ENCODE measurements around the gene ZNF496.

The ZNF496 gene

DNA sequence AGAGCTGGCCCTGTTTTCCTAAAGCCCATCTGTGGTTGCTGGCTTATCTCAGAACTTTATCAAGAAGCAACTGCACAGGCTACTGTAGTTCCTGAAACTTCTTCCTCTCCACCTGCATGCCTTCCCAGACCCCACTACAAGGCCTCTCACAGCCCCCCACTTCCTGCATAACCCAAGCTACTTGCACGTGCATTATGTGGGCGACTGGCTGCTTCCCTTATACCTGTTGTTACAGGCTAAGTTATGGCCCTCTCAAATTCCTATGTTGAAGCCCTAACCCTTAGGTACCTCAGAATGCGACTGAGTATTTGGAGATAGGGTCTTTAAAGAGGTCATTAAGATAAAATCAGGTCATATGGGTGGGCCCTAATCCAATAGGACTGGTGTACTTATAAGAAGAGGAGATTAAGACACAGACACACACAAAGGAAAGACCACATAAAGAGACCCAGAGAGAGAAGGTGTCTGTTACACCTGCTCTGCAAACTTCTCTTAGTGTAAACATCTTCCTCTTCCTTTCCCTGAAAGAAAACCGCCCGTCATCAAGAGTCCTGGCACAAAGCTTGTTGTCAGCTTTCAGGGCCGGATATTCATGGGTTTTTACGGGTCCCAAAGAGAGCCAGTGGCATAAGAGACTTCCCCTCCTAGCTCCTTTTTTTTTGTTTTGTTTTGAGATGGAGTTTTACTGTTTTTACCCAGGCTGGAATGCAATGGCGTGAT lies 5.1 kb downstream of the ZNF496 start:
- no peak for DNase-seq

GRCh38 chr1:247324923-247325322 lies 6.7 kb downstream of the ZNF496 start:
- no peak for DNase-seq

GRCh38 chr1:247324204-247324787 lies 7.4 kb downstream of the ZNF496 start:
- DNase-seq: no peak

DNA sequence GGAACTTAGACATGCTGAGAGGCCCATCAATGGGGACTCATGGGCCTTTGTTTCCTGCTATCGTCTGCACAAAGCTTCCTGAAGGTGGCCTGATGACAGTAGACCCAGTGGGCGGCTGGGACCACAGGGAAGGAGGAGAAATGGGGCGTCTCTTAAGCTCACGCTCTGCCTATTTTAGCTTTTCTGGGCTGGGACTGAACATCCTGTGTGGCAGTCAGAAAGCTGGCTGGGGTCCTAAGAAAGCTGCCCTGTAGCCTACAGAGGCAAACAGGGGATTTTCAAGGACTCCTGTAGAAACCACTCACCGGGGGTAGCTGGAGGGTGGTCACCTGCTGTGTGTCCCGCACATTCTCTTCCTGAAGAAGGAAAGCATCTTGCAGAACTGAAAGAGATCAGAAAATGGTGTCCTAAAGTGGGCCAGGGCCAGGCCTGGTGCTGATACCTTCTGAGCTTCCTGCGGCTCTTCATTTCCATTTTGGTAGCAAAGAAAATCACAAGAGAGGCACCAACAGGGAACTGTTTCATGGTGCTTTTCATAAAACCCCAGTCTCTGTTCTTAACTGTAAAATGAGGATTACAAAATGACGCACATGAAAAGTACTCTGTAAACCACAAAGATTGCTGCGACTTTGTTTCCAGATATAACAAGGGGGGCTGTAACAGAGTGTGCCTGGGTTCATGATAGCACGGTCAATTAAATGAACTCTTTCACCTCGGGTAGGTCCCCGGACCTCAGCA lies 8.6 kb downstream of the ZNF496 start:
- peak; percentile 74 for DNase-seq

DNA sequence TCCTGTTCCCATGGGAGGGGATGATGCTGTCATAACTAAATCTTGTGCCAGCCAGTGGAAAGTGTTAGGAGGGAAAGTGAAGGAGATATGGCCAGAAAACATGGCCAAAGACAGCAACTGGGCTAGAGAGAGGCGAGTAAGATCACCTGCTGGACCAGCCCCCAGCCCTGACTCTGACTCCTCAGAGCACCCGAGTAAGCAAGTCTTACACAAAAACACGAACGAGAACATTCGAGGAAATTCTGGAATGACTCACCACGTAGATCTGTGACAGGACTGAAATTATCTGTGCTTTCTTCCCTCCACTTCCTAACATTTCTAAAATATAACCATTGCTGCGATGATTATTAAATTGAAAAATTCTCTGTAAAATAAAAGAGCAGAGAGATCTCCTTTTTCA lies 9.2 kb downstream of the ZNF496 start:
- DNase-seq: no peak

GRCh38 chr1:247317702-247318101 lies 14.0 kb downstream of the ZNF496 start:
- DNase-seq: no peak

GRCh38 chr1:247316590-247317197 lies 15.0 kb downstream of the ZNF496 start:
- no peak for DNase-seq

DNA sequence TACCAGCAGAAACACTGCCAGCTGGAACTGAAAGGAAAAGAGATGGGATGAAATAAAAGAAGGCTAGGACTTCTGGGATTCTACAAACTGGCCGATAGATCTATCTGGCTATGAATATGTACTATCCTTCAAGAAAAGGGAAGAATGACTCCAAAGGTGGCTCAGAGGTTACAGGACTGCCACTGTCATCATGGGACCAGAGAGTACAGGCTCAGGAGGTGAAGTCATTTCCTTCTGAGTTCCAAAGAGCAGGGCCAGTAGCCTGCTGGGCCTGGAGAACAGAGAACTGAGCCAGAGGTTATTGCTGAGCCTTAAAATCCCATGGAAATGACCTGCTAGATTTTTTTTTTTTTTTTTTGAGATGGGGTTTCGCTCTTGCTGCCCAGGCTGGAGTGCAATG lies 27.6 kb downstream of the ZNF496 start:
- DNase-seq: no peak

- no peak for DNase-seq
These were observed 28.5 kb downstream of the ZNF496 start for GRCh38 chr1:247303216-247303615.

GRCh38 chr1:247301176-247301540 lies 30.5 kb downstream of the ZNF496 start:
- DNase-seq: no peak

DNA sequence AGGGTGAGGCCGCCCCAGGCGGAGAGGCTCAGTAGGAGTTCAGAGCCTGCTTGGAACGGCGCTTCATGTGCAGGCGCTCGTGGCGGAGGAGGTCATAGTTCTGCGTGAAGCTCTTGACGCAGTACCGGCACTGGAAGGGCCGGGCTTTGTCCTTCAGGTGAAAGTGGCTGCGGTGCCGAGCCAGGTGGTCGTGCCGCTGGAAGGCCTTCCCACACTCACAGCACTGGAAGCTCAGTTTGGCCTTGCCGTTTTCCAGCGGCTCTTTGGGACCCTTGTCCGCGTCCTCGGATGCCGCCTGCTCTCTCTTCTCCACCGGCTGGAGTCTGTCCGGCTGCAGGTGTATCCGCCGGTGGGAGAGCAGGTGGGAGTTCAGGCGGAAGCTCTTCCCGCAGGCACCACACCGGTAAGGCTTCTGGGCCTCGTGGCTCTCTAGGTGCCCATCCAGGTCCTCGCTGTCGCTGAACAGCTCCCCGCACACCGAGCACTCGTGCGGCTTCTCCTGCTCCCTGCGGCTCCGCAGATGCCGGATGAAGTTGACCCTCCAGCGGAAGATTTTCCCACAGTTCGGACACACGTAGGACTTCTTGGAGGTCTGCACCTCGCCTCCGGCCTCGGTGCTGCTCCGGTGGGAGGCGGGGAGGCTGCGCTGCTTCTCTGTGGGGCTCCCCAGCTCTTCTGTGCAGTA lies 31.0 kb downstream of the ZNF496 start:
- DNase-seq: no peak

- DNase-seq: no peak
These were observed 31.8 kb downstream of the ZNF496 start for GRCh38 chr1:247299723-247300381.

DNA sequence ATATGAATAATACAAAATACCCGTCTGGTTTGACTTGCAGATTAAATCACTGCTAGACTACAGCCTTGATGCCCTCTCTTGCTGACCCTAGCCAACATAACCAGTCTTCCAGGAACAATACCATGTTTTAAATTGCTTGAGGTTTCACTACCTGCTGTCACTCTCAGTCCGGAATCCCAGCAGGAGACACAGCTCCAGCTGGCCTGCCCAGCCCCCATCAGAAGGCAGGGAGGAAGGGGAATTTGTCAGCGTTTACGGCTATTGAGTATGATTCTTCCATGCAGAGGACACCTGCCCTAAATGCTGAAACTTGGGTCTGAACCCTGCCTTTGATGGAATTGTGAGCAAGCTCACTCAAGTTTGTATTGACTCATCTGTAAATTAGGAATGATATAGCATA lies 33.0 kb downstream of the ZNF496 start:
- DNase-seq: no peak

- no peak for DNase-seq
These were observed 33.6 kb downstream of the ZNF496 start for GRCh38 chr1:247298124-247298481.

DNA sequence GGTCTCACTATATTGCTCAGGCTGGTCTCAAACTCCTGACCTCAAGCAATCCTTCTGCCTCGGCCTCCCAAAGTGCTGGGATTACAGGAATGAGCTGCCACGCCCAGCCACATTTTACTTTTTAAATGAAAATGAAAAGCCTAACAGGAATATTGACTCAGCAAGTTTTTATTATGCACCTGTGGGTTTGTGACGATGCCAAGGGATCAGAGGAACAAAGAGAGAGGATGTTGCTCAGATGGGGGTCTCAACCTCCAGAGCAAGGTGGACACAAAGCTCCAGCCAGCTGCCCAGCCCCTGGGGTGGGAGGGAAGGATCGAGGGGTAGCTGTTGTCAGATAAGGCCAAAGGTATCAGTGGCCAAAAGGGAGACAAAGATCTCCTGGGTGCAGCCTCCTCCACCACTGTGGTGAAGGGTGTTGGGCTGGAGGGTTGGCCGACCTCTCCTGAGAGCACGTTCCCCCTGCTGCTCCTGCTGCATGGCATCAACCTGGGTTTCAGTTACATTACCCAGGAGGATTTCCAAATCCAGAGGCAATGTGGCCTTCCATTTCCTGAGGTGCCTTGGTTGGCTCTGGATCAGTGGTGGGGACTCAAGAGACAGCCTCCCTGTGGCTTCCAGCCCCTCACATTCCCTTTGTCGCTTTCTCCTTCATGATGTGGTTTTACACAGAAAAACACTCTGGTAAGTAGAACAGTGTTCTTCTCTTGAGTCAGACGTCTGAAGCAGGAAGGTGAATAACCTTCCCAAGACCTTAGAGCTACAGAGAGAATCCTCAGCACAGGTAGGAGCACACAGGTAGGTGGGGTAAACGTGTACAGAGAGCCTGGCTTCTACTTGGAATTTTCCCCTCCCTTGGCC lies 34.2 kb downstream of the ZNF496 start:
- DNase-seq: no peak

- DNase-seq: peak; percentile 12
These were observed 35.0 kb downstream of the ZNF496 start for GRCh38 chr1:247296599-247297180.

DNA sequence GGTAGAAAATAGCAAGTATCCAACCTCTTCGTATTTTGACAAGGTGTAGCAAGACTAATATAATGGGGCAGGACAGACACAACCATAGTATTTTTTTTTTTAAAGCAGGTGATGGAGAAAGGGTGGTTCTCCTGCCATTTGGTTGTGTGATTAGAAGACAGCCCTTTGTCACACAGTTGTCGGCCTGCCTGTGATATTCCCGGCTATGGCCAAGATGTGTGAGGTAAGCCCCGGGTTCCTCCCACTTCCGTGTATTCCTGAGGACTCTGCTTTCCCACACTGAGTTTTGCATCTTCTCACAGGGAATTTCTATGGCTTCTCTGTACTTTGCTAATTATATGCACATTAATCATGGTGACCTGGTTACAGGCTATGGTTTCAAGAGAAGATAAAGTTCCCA lies 35.9 kb downstream of the ZNF496 start:
- DNase-seq: no peak

GRCh38 chr1:247295274-247295684 lies 36.4 kb downstream of the ZNF496 start:
- DNase-seq: no peak

DNA sequence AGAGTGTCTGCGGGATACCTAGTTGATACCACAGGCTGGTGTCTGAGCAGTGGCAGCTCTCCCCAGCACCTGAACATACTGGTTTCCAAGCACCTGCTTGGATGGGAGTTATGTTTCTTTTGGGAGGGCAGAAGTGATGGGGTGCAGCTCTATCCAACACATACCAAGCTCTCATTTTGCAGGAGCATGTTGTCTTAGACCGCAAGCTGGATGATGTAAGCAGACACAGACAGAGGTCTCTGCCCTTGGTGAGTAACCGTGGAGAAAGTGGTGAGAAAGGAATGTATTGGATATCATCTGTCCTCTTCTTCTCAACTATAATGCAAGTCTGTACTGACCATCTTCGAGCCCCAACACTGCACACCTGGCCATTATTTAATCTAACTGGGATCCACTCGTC lies 37.4 kb downstream of the ZNF496 start:
- DNase-seq: no peak

- no peak for DNase-seq
These were observed 38.6 kb downstream of the ZNF496 start for GRCh38 chr1:247293047-247293446.

- DNase-seq: peak; percentile 47
These were observed 39.7 kb downstream of the ZNF496 start for GRCh38 chr1:247291833-247292561.
